Activated naive CD8-positive, alpha-beta T cell (primary cell): ENCODE results near the gene SH2D6.
"Not testable (repeated sequence)": the region's sequence is repeated elsewhere in the genome, so short reads cannot be mapped to it uniquely, and the experiment has no call there.

ENCODE experiments used
- H3K27ac Mint-ChIP-seq: one replicate; pipeline ENCODE4 v1.8.0; 2021; ENCODE audit warnings: mixed read lengths
- H3K27me3 Mint-ChIP-seq: one replicate; pipeline ENCODE4 v1.8.0; 2021; ENCODE audit warnings: mixed read lengths
- H3K36me3 Mint-ChIP-seq: one replicate; pipeline ENCODE4 v1.8.0; 2021; ENCODE audit warnings: mixed read lengths
- H3K4me1 Mint-ChIP-seq: one replicate; pipeline ENCODE4 v1.8.0; 2021; ENCODE audit warnings: low read depth, mixed read lengths
- H3K4me3 Mint-ChIP-seq: one replicate; pipeline ENCODE4 v1.8.0; 2021; ENCODE audit warnings: mild to moderate bottlenecking, mixed read lengths
- H3K9me3 Mint-ChIP-seq: one replicate; pipeline ENCODE4 v1.8.0; 2021; ENCODE audit warnings: low read depth, mixed read lengths

Gene SH2D6

DNA sequence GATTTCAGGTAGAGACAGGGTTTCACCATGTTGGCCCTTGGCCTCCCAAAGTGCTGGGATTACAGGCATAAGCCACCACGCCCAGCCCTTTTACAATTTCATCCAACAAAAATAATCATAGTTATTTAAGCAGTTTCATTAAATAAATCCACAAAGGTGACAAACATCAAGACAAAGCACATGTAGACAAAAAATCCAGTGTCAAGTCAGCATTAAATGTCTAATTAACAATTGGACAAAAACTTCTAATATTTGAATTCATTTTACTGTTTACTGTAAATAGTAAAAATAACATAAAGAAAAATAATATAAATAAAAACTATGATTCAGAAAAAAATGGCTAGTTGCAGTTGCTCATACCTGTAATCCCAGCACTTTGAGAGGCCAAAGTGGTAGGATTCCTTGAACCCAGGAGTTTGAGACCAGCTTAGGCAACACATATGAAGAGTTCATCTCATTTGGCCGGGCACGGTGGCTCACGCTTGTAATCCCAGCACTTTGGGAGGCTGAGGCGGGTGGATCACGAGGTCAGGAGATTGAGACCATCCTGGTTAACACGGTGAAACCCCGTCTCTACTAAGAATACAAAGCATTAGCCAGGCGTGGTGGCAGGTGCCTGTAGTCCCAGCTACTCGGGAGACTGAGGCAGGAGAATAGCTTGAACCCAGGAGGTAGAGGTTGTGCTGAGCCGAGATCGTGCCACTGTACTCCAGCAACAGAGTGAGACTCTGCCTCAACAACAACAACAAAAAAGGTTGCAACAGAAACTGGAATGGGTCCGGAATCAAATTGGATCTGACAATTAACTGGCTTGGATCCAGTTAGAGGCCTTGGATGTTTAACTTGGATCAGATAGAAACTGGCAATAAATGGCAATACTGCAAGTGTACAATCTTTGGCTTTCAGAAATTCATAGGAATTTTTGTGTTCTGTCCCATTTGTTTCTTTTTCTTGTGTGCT lies 63.6 kb downstream of the SH2D6 start:
- no peak overlapping the region for H3K27ac Mint-ChIP-seq
- H3K36me3 Mint-ChIP-seq: no peaks in the 10 kb centered on the region
- H3K4me3 Mint-ChIP-seq: no peak overlapping the region
- H3K27me3 Mint-ChIP-seq: no peaks in the 10 kb centered on the region
- no peaks in the 10 kb centered on the region for H3K4me1 Mint-ChIP-seq
- no peaks in the 10 kb centered on the region for H3K9me3 Mint-ChIP-seq

GRCh38 chr2:85484615-85485014 lies 66.1 kb downstream of the SH2D6 start:
- not testable (repeated sequence) for H3K4me1 Mint-ChIP-seq, H3K9me3 Mint-ChIP-seq, H3K27me3 Mint-ChIP-seq, H3K36me3 Mint-ChIP-seq, H3K27ac Mint-ChIP-seq, H3K4me3 Mint-ChIP-seq

DNA sequence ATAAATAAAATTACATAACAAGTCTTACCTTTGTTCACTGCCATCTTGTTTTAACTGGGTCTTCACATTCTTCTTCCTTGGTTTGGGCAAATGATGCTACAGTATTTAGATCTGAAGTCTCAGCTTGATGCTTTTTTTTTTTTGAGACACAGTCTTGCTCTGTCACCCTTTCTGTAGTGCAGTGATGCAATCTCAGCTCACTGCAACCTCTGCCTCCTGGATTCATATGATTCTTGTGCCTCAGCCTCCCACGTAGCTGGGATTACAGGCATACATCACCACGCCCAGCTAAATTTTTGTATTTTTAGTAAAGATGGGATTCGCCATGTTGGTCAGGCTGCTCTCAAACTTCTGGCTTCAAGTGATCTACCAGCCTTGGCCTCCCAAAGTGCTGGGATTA lies 67.3 kb downstream of the SH2D6 start:
- no peaks in the 10 kb centered on the region for H3K36me3 Mint-ChIP-seq
- no peaks in the 10 kb centered on the region for H3K27me3 Mint-ChIP-seq
- H3K4me3 Mint-ChIP-seq: no peak overlapping the region
- H3K4me1 Mint-ChIP-seq: no peaks in the 10 kb centered on the region
- no peak overlapping the region for H3K27ac Mint-ChIP-seq
- H3K9me3 Mint-ChIP-seq: no peaks in the 10 kb centered on the region
